Duodenal mucosa (tissue), 2 donors: ENCODE data around the gene KCNAB2.

Experiments used
- H3K27ac ChIP-seq: one replicate; pipeline ENCODE4 v1.7.0; 2013; ENCODE audit warnings: low read depth, low read length
- H3K27me3 ChIP-seq, 2 donors: one replicate each; pipeline ENCODE4 v1.7.0; 2013; ENCODE audit warnings: low read length in 2 of 2, control low read depth in 1 of 2; ENCODE audit not compliant: insufficient read depth in 2 of 2, control insufficient read depth in 1 of 2
- H3K36me3 ChIP-seq, 2 donors: one replicate each; pipeline ENCODE4 v1.7.0; 2013; ENCODE audit warnings: low read length in 2 of 2, control low read depth in 1 of 2; ENCODE audit not compliant: insufficient read depth in 2 of 2, control insufficient read depth in 1 of 2
- H3K4me1 ChIP-seq, 2 donors: one replicate each; pipeline ENCODE4 v1.7.0; 2013; ENCODE audit warnings: low read length in 2 of 2, control low read depth in 1 of 2; ENCODE audit not compliant: insufficient read depth in 2 of 2, control insufficient read depth in 1 of 2
- H3K4me3 ChIP-seq, 2 donors: one replicate each; pipeline ENCODE4 v1.7.0; 2013; ENCODE audit warnings: low read length in 2 of 2, low read depth in 1 of 2
- H3K9ac ChIP-seq, 2 donors: one replicate each; pipeline ENCODE4 v1.7.0; 2013; ENCODE audit warnings: low read length in 2 of 2, low read depth in 1 of 2
- H3K9me3 ChIP-seq, 2 donors: one replicate each; pipeline ENCODE4 v1.7.0; 2013; ENCODE audit warnings: low read length in 2 of 2, control low read depth in 1 of 2; ENCODE audit not compliant: control insufficient read depth in 1 of 2

Gene KCNAB2

DNA sequence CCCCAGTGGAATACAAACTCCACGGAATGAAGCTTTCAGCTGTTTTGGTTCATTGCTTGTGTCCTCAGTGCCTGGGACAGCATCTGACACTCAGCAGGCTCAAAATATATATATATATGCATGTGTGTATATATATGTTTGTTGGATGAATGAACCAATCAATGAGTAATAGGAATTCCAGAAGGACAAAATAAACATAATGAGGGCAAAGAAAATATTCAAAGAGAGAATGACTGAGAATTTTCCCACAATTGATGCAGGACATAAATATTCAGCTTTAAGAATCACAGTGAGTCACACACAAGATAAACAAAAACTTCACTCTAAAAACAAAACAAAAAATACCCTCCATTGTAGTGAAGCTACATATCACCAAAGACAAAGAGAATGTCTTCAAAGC lies 70.4 kb downstream of the KCNAB2 start:
- H3K9me3 ChIP-seq: no peaks in the 10 kb centered on the region
- no peak overlapping the region for H3K4me3 ChIP-seq
- H3K36me3 ChIP-seq: no peaks in the 10 kb centered on the region
- H3K9ac ChIP-seq: no peak overlapping the region
- H3K4me1 ChIP-seq: no peaks in the 10 kb centered on the region
- no peaks in the 10 kb centered on the region for H3K27me3 ChIP-seq
- no peak overlapping the region for H3K27ac ChIP-seq

GRCh38 chr1:6117064-6117463 lies 71.4 kb downstream of the KCNAB2 start:
- Histone ChIP-seq H3K4me1 (no peaks in the 10 kb centered on the region), H3K36me3 (no peaks in the 10 kb centered on the region), H3K9ac (no peak overlapping the region), H3K27ac (no peak overlapping the region), H3K27me3 (no peaks in the 10 kb centered on the region), H3K4me3 (no peak overlapping the region), H3K9me3 (no peaks in the 10 kb centered on the region)

- no peaks in the 10 kb centered on the region for H3K9me3 ChIP-seq
- no peak overlapping the region for H3K27ac ChIP-seq
- H3K9ac ChIP-seq: no peak overlapping the region
- no peaks in the 10 kb centered on the region for H3K36me3 ChIP-seq
- no peak overlapping the region for H3K4me3 ChIP-seq
- no peaks in the 10 kb centered on the region for H3K4me1 ChIP-seq
- no peaks in the 10 kb centered on the region for H3K27me3 ChIP-seq
Observed at GRCh38 chr1:6117624-6118023, 71.9 kb downstream of the KCNAB2 start.

DNA sequence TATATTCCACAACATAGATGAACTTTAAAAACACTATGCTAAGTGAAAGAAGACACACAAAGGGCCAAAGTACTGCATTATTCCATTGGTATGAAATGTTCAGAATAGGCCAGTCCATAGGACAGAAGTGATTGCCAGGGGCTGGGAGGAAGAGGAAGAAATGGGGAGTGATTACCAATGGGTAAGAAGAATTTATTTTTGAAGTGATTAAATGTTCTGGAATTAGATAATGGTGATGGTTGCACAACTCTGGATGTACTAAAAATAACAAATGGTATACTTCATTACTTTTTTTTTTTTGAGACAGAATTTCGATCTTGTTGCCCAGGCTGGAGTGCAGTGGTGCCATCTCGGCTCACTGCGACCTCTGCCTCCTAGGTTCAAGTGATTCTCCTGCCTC lies 72.7 kb downstream of the KCNAB2 start:
- H3K36me3 ChIP-seq: no peaks in the 10 kb centered on the region
- H3K4me1 ChIP-seq: no peaks in the 10 kb centered on the region
- no peak overlapping the region for H3K4me3 ChIP-seq
- H3K9ac ChIP-seq: no peak overlapping the region
- no peaks in the 10 kb centered on the region for H3K27me3 ChIP-seq
- no peak overlapping the region for H3K27ac ChIP-seq
- H3K9me3 ChIP-seq: no peaks in the 10 kb centered on the region

GRCh38 chr1:6121021-6121421 lies 75.3 kb downstream of the KCNAB2 start:
- H3K36me3 ChIP-seq: no peaks in the 10 kb centered on the region
- no peak overlapping the region for H3K4me3 ChIP-seq
- H3K9me3 ChIP-seq: no peaks in the 10 kb centered on the region
- no peaks in the 10 kb centered on the region for H3K27me3 ChIP-seq
- no peak overlapping the region for H3K9ac ChIP-seq
- H3K4me1 ChIP-seq: no peaks in the 10 kb centered on the region
- no peak overlapping the region for H3K27ac ChIP-seq

GRCh38 chr1:6121651-6122370 lies 76.1 kb downstream of the KCNAB2 start:
- H3K27ac ChIP-seq: no peak overlapping the region
- no peak overlapping the region for H3K4me3 ChIP-seq
- no peaks in the 10 kb centered on the region for H3K36me3 ChIP-seq
- H3K9ac ChIP-seq: no peak overlapping the region
- H3K4me1 ChIP-seq: peaks cover 0 to 3% of the 10 kb centered on the region in 2 donors
- no peaks in the 10 kb centered on the region for H3K27me3 ChIP-seq
- H3K9me3 ChIP-seq: no peaks in the 10 kb centered on the region

DNA sequence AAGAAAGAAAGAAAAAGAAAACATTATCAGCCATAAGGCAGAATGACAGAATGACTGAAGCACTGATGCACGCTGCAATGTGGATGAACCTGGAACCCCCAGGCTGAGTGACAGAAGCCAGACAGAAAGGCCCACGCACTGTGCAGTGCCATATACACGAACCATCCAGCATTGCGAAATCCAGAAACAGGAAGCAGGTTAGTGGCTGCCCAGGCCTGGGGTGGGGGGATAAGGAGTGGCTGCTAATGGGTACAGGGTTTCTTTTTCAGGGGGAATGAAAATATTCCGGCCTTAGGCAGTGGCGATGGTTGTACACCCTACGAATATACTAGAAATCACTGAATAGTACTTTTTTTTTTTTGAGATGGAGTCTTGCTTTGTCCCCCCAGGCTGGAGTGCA lies 77.4 kb downstream of the KCNAB2 start:
- no peak overlapping the region for H3K4me3 ChIP-seq
- H3K27me3 ChIP-seq: no peaks in the 10 kb centered on the region
- H3K36me3 ChIP-seq: no peaks in the 10 kb centered on the region
- H3K27ac ChIP-seq: no peak overlapping the region
- peaks cover 0 to 11% of the 10 kb centered on the region in 2 donors for H3K4me1 ChIP-seq
- no peaks in the 10 kb centered on the region for H3K9me3 ChIP-seq
- H3K9ac ChIP-seq: no peak overlapping the region

DNA sequence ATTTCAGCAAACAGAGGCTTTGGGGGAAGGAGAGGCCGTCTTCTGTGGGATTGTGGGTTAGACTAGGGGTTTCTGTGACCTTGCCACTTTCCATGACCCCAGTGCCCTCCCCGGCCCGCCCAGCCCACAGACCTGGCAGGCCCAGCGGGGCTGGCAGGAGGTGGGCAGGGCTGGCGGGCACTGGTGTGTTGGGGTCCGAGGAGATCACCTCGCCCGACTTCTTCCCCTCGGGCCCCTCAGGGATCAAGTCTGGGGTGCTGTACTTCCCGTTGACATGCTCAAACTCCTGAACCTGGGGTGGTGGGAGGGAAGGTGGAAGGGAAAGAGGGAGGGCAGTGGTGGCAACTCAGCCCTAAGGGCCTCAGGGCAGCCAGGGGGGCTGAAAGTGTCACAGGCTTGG lies 78.1 kb downstream of the KCNAB2 start:
- Histone ChIP-seq H3K9ac (no peak overlapping the region), H3K27me3 (no peaks in the 10 kb centered on the region), H3K4me1 (peaks cover 0 to 11% of the 10 kb centered on the region in 2 donors), H3K36me3 (no peaks in the 10 kb centered on the region), H3K4me3 (no peak overlapping the region), H3K27ac (no peak overlapping the region), H3K9me3 (no peaks in the 10 kb centered on the region)

DNA sequence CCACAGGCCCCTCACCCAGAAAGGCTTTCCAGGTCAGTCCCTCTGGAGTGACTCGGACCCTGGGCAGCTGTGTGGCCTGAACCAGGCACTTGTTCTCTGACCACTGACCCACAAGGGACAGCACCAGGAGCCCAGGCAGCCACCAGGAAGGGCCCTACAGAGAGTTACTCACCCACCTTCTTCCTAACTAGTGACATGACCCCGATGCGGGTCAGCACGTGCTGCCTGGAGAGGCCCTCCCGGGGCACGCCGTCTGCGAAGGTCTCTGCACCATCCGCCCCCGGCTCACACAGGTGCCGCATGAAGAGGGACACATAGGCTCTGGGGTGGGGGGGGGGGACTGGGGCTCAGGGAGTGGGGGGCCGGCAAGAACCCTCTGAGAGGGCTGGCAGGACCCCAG lies 78.7 kb downstream of the KCNAB2 start:
- Histone ChIP-seq H3K4me3 (no peak overlapping the region), H3K27me3 (no peaks in the 10 kb centered on the region), H3K36me3 (no peaks in the 10 kb centered on the region), H3K27ac (no peak overlapping the region), H3K9ac (no peak overlapping the region), H3K9me3 (no peaks in the 10 kb centered on the region), H3K4me1 (peaks cover 0 to 11% of the 10 kb centered on the region in 2 donors)

GRCh38 chr1:6124746-6125365 lies 79.2 kb downstream of the KCNAB2 start:
- no peak overlapping the region for H3K4me3 ChIP-seq
- H3K36me3 ChIP-seq: no peaks in the 10 kb centered on the region
- no peak overlapping the region for H3K9ac ChIP-seq
- no peaks in the 10 kb centered on the region for H3K9me3 ChIP-seq
- H3K27me3 ChIP-seq: no peaks in the 10 kb centered on the region
- H3K27ac ChIP-seq: no peak overlapping the region
- H3K4me1 ChIP-seq: peaks cover 0 to 11% of the 10 kb centered on the region in 2 donors
